IgD-negative memory B cell (primary cell): ENCODE data around the gene ZFP62. TPM values are rescaled to one million over a fixed set of nuclear protein-coding genes. Genes with fewer than 3 reads are reported as not detected.

Experiments used
- H3K27ac Mint-ChIP-seq, 3 donors: one replicate each; pipeline ENCODE4 v1.8.0; 2020 to 2022; ENCODE audit warnings: mild to moderate bottlenecking in 3 of 3, mixed read lengths in 3 of 3, moderate library complexity in 1 of 3
- H3K27me3 Mint-ChIP-seq: one replicate; pipeline ENCODE4 v1.8.0; 2021; ENCODE audit warnings: mixed read lengths
- H3K36me3 Mint-ChIP-seq: one replicate; pipeline ENCODE4 v1.8.0; 2020; ENCODE audit warnings: mild to moderate bottlenecking, mixed read lengths
- H3K4me1 Mint-ChIP-seq, 3 donors: one replicate each; pipeline ENCODE4 v1.8.0; 2020 to 2022; ENCODE audit warnings: mixed read lengths in 3 of 3, mild to moderate bottlenecking in 1 of 3
- H3K4me3 Mint-ChIP-seq, 4 donors: one replicate each; pipeline ENCODE4 v1.8.0; 2020 to 2022; ENCODE audit warnings: mild to moderate bottlenecking in 4 of 4, mixed read lengths in 4 of 4, moderate library complexity in 3 of 4
- H3K9me3 Mint-ChIP-seq, 3 donors: one replicate each; pipeline ENCODE4 v1.8.0; 2020 to 2021; ENCODE audit warnings: mixed read lengths in 3 of 3, mild to moderate bottlenecking in 1 of 3
- polyA plus RNA-seq: library from polyadenylated mRNA; unstranded; fragments of 300-500 nt; fragmentation: Illumina TruSeq; gene quantifications from one replicate; pipeline ENCODE4 v1.2.3, GENCODE V29; 2021

Gene ZFP62
- polyA plus RNA-seq, 1 donor from 2014 or later: 22.1 TPM

- Mint-ChIP-seq H3K4me3 (no peak overlapping the region), H3K27ac (peak overlapping the region in 1 of 3 donors; percentile 92), H3K9me3 (peaks cover 0 to 3% (median 0%) of the 10 kb centered on the region in 3 donors), H3K36me3 (peaks cover 2% of the 10 kb centered on the region), H3K27me3 (no peaks in the 10 kb centered on the region), H3K4me1 (peaks cover 0 to 3% (median 0%) of the 10 kb centered on the region in 3 donors)
Measured at GRCh38 chr5:180874804-180875582, 13.9 kb upstream of the ZFP62 start.

DNA sequence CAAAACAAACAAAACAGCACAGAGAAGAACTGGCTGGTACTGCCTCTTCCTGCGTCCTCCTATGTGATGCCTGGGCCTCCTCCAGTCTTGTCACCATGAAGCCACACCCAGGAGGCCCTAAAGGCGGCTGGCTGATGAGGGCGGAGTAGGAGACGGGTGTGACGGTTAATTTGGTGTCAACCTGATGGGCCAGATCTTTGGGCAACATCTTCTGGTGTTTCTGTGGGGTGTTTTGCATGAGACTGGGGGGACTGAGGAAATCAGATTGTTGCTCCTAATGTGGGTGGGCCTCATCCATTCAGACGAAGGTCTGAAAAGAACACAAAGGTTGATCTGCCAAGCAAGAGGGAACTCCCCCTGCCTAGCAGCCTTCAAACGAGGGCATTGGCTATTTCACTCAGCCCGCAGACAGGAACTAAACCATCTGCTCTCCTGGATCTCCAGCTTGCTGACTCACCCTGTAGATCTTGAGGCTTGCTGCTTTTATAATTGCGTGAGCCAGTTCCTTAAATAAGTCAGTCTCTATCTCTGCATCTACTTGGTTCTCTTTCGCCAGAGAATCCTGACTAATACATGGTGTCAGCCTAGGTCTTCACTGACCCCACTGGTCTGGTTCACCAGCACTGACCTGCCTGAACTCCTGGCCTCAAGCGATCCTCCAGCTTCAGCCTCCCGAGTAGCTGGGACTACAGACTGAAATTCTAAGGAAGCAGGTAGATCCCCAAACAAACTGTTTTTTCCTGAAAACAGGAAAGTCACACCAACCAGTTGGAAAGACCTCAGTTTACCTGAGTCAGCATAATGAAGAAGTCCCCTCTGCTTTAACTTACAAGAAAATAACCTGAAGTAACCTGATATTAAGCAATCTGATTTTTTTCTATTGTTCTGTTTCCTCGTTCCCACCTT lies 12.8 kb upstream of the ZFP62 start:
- H3K36me3 Mint-ChIP-seq: peaks cover 2% of the 10 kb centered on the region
- H3K4me1 Mint-ChIP-seq: peaks cover 0 to 6% (median 0%) of the 10 kb centered on the region in 3 donors
- H3K27ac Mint-ChIP-seq: peak overlapping the region in 1 of 3 donors; percentile 63
- H3K4me3 Mint-ChIP-seq: no peak overlapping the region
- no peaks in the 10 kb centered on the region for H3K27me3 Mint-ChIP-seq
- H3K9me3 Mint-ChIP-seq: peaks cover 0 to 3% (median 0%) of the 10 kb centered on the region in 3 donors

DNA sequence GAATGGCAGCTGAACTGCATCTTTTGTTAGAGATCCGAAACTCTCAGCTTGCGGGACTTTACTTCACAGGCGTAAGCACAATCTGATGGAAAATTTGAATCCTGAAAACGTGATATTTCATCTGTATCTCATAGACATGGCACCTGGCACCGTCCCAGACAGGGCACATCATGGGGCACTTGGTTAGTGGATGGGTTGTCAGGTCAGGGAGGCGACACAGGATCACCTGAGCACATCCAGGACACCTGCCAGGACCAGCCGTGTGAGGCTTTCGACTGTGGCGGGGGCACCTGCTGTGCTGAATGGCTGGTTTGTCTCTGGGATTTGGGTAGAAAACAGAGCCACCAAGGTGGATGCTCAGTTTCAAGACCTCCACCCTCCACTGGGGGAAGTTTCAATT lies 11.3 kb upstream of the ZFP62 start:
- Mint-ChIP-seq H3K4me3 (no peak overlapping the region), H3K36me3 (no peaks in the 10 kb centered on the region), H3K27ac (no peak overlapping the region), H3K27me3 (peaks cover 1% of the 10 kb centered on the region), H3K9me3 (no peaks in the 10 kb centered on the region), H3K4me1 (peaks cover 0 to 7% (median 0%) of the 10 kb centered on the region in 3 donors)

- peaks cover 0 to 7% (median 0%) of the 10 kb centered on the region in 3 donors for H3K4me1 Mint-ChIP-seq
- H3K4me3 Mint-ChIP-seq: no peak overlapping the region
Measured at GRCh38 chr5:180870276-180871068, 9.4 kb upstream of the ZFP62 start.

GRCh38 chr5:180869587-180869986 lies 8.5 kb upstream of the ZFP62 start:
- H3K36me3 Mint-ChIP-seq: no peaks in the 10 kb centered on the region
- H3K27ac Mint-ChIP-seq: no peak overlapping the region
- H3K9me3 Mint-ChIP-seq: no peaks in the 10 kb centered on the region
- peaks cover 0 to 7% (median 0%) of the 10 kb centered on the region in 3 donors for H3K4me1 Mint-ChIP-seq
- H3K27me3 Mint-ChIP-seq: peaks cover 5% of the 10 kb centered on the region
- no peak overlapping the region for H3K4me3 Mint-ChIP-seq

More at GRCh38 chr5:180870276-180871068, 9.4 kb upstream of the ZFP62 start:
- H3K27ac Mint-ChIP-seq: no peak overlapping the region
- H3K27me3 Mint-ChIP-seq: peaks cover 5% of the 10 kb centered on the region
- H3K9me3 Mint-ChIP-seq: no peaks in the 10 kb centered on the region
- no peaks in the 10 kb centered on the region for H3K36me3 Mint-ChIP-seq

DNA sequence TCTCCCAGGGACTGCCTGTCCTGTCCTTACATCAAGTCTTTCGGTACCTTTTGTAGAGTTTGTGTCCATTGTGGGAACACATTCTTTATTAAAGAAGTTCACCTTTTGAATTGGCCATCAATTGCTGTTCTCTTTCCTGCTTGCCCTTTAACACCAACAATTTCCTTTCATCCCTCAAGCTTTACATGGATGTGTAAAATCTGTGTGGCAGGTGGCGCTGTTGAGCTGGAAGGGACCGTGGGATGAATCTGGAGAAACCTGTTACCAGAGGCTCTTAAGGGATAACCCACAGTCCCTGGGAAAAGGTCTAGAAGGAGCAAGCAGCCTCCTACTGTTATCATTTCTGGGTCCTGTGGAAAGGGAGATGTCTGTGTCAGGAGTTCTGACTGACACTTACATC lies 7.9 kb upstream of the ZFP62 start:
- Mint-ChIP-seq H3K36me3 (no peaks in the 10 kb centered on the region), H3K4me1 (peaks cover 0 to 7% (median 0%) of the 10 kb centered on the region in 3 donors), H3K27ac (peak overlapping the region in 1 of 3 donors; percentile 0), H3K27me3 (peaks cover 5% of the 10 kb centered on the region), H3K4me3 (peak overlapping the region in 1 of 4 donors; percentile 11), H3K9me3 (no peaks in the 10 kb centered on the region)

DNA sequence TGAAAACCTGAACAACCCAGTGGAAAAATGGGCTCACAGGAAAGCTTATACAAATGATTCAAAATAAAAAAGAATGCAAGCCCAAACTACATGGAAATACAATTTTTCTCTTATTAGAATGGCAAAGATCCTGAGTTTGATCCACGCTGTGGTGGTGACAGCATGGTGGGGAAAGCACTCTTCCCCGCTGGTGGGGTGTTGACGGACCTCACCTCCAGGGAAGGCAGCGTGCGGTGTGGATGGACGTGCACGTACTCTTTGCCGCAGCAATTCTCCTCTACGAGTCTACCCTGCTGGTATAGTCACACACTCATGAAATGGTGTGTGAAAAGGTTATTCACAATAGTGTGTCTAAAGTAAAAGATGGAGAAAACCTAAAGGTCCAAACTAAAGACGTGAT lies 5.9 kb upstream of the ZFP62 start:
- Mint-ChIP-seq H3K36me3 (no peaks in the 10 kb centered on the region), H3K4me1 (peaks cover 0 to 4% (median 0%) of the 10 kb centered on the region in 3 donors), H3K27ac (no peak overlapping the region), H3K9me3 (no peaks in the 10 kb centered on the region), H3K27me3 (peaks cover 5% of the 10 kb centered on the region), H3K4me3 (no peak overlapping the region)

DNA sequence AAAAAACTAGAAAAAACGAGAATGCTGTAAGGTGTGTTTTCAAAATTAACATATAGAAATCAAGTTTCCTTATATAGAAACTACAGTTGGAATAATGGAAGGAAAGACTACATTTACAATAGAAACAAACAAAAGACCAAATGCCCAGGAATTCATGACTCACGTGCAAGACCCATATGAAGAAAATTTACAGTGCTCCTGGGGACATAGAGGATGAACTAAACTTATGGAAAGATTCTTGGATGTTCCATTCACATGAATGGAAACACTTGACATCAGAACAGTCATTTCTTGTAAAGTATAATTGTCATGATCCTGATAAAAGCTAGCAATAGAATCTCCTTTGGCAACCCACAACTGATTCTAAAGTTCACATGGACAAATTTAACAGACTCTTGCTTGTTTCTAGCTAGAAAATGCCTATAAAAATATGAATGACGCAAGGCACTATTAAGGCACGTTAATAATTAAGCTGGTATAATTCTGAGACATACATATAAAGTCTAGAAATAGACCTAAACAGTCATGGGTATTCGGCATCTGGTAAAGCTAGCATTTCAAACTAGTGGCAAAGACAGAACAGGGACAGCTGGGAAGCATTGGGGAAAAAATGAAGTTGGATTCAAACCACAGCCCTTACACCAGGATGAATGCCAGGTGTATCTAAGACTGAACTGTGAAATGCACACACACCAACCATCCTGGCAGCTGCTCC lies 5.1 kb upstream of the ZFP62 start:
- Mint-ChIP-seq H3K27ac (no peak overlapping the region), H3K4me1 (peaks cover 0 to 4% (median 0%) of the 10 kb centered on the region in 3 donors), H3K36me3 (no peaks in the 10 kb centered on the region), H3K4me3 (no peak overlapping the region), H3K9me3 (no peaks in the 10 kb centered on the region), H3K27me3 (peaks cover 5% of the 10 kb centered on the region)

DNA sequence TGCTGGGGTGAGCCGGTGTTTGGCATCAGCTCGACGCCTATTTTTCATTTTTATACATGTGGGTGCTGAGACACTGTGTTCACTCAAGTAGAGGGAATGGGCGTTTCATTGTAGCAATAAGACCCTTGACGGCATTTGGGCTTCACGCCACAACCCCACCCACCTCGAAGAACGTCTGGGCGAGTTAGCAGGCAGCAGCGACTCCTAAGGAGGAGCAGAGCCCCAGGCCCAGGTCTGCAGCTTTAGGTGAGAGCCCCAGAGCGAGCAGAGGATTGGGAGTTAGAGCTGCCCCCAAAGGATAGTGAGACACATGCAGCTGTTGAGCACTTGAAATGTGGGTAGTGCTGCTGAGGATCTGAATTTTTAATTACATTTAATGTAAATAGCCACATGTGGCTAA lies 1.6 kb upstream of the ZFP62 start:
- no peaks in the 10 kb centered on the region for H3K9me3 Mint-ChIP-seq
- no peaks in the 10 kb centered on the region for H3K36me3 Mint-ChIP-seq
- H3K4me3 Mint-ChIP-seq: peak overlapping the region in 3 of 4 donors; percentile 9 to 94 (median 16)
- H3K27ac Mint-ChIP-seq: peak overlapping the region in 1 of 3 donors; percentile 23
- H3K27me3 Mint-ChIP-seq: peaks cover 5% of the 10 kb centered on the region
- peaks cover 8 to 20% (median 9%) of the 10 kb centered on the region in 3 donors for H3K4me1 Mint-ChIP-seq

DNA sequence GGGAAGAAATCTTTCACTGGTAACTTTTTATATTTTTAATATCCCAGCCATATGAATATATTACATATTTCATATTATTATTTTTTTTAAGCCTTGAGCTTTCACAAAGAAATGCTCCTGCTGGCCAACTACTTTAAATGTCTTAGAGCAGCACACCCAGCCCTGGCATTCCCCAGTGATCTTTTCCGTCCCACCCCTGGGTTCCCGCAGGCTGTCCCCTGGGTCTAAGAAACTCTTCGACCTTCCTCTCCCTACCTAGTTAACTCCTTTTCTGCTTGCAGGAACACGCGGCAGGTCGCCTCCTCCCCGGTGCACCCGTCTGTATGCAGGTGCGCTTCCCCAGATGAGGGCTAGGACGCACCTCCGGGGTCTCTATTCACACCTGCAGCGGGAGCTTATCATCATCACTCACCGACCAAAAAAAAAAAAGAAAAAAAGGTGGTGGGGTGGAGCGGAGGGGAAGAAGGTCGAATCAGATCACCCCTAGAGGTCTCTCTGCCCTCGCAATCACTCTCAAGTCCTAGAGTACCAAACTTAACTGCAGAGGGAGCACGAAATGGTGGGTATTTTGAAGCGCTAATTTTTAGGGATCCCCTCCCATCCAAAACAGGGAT lies 696 bp downstream of the ZFP62 start:
- Mint-ChIP-seq H3K27ac (peak overlapping the region; percentile 93 to 98 (median 97)), H3K4me3 (peak overlapping the region; percentile 92 to 96 (median 95)), H3K36me3 (no peaks in the 10 kb centered on the region), H3K27me3 (no peaks in the 10 kb centered on the region), H3K9me3 (no peaks in the 10 kb centered on the region), H3K4me1 (peaks cover 8 to 20% (median 13%) of the 10 kb centered on the region in 3 donors)

- Mint-ChIP-seq H3K27ac (peak overlapping the region in 1 of 3 donors; percentile 93), H3K4me1 (peaks cover 8 to 34% (median 13%) of the 10 kb centered on the region in 3 donors), H3K9me3 (no peaks in the 10 kb centered on the region), H3K36me3 (no peaks in the 10 kb centered on the region), H3K27me3 (no peaks in the 10 kb centered on the region), H3K4me3 (peak overlapping the region in 1 of 4 donors; percentile 50)
Measured at GRCh38 chr5:180858586-180858985, 2.5 kb downstream of the ZFP62 start.

GRCh38 chr5:180853848-180854176 lies 7.3 kb downstream of the ZFP62 start:
- no peak overlapping the region for H3K4me3 Mint-ChIP-seq
- H3K27me3 Mint-ChIP-seq: no peaks in the 10 kb centered on the region
- H3K36me3 Mint-ChIP-seq: peaks cover 25% of the 10 kb centered on the region
- H3K9me3 Mint-ChIP-seq: peaks cover 0 to 9% (median 7%) of the 10 kb centered on the region in 3 donors
- peak overlapping the region in 2 of 3 donors; percentile 18 to 82 for H3K27ac Mint-ChIP-seq
- peaks cover 1 to 24% (median 8%) of the 10 kb centered on the region in 3 donors for H3K4me1 Mint-ChIP-seq

DNA sequence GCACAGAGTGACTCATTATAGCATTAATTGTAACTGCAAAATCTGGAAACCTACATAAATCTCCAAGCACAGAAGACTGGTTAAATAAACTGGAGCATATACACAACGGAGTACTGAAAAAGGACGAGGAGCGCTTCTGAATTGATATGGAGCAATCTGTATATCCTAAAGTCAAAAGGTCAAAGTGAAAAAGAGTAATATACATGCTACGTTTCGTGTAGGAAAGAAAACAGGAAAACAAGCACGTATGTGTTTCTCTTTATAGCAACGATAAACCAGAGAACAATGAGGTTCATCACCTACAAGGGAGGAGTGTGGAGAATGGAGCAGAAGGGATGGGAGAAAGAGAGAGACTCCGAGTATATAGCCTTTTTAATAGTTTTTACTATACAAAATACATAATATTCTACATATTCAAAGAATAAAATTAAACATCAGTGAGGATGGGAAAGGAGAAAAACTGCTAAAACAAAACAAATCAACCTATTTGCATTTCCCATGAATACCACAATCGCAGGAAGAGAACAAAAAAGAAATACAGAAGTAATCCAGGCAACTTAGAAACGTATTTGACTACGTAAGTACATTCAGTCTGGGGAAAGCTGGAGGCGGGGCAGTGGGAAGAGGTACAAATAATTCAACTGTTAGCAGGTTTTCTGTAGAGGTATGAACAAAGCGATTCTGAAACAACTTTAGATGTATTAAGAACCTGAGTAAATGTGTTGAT lies 7.8 kb downstream of the ZFP62 start:
- no peak overlapping the region for H3K4me3 Mint-ChIP-seq
- H3K27ac Mint-ChIP-seq: peak overlapping the region in 2 of 3 donors; percentile 15 to 82
- no peaks in the 10 kb centered on the region for H3K27me3 Mint-ChIP-seq
- H3K36me3 Mint-ChIP-seq: peaks cover 26% of the 10 kb centered on the region
- peaks cover 0 to 9% (median 7%) of the 10 kb centered on the region in 3 donors for H3K9me3 Mint-ChIP-seq
- peaks cover 1 to 19% (median 8%) of the 10 kb centered on the region in 3 donors for H3K4me1 Mint-ChIP-seq
